B cell (primary cell): Measurements from ENCODE around the gene GPC3. TPM values are rescaled to one million over a fixed set of nuclear protein-coding genes. Genes with fewer than 3 reads are reported as not detected.

Experiments
- ATAC-seq: fragments of 200-7000 bp; cut with Tn5 transposase; one replicate; pipeline ENCODE4 v1.10.0; 2021; ENCODE audit warnings: low read depth, mild to moderate bottlenecking, moderate number of reproducible peaks, moderate library complexity
- CTCF ChIA-PET: fragments of 350-600 bp; sonication (Branson Sonifier 250); formaldehyde crosslinking; loops from one replicate; lab custom pipeline; 2021; ENCODE audit warnings: antibody characterized with exemption, inconsistent platforms; lab: Charles Lee
- POLR2A ChIA-PET: fragments of 350-600 bp; sonication (Branson Sonifier 250); formaldehyde crosslinking; loops from one replicate; lab custom pipeline; 2021; ENCODE audit warnings: antibody characterized with exemption; lab: Charles Lee
- DNase-seq: peaks from one replicate; pipeline ENCODE4 v3.0.0; 2013
- H2AFZ ChIP-seq: 2 replicates; pipeline ENCODE4 v1.6.1; 2012; ENCODE audit warnings: mild to moderate bottlenecking, low read depth, low read length; ENCODE audit not compliant: insufficient read depth, poor library complexity, severe bottlenecking
- H3K27ac ChIP-seq, 2 donors: 1 replicate in 1 of 2; 2 replicates in 1 of 2; pipeline ENCODE4 v1.5.1; 2012 to 2013; ENCODE audit warnings: low read length in 2 of 2, mild to moderate bottlenecking in 2 of 2, moderate library complexity in 1 of 2
- H3K27me3 ChIP-seq, 4 experiments: fragments of 200-600 bp in 1 of 4; sonication (generic) in 1 of 4; replicated peaks in 1 of 4; 1 replicate in 2 of 4; 2 replicates in 2 of 4; pipeline versions ENCODE4 v1.6.1 to v1.7.0; 2013 to 2016; ENCODE audit warnings: low read length in 3 of 4, mild to moderate bottlenecking in 2 of 4, mixed read lengths in 1 of 4, moderate library complexity in 1 of 4; ENCODE audit not compliant: insufficient read depth in 4 of 4, control insufficient read depth in 3 of 4; ENCODE audit errors: control extremely low read depth in 1 of 4
- H3K36me3 ChIP-seq, 2 experiments: replicated peaks in 1 of 2; 1 replicate in 1 of 2; 2 replicates in 1 of 2; pipeline versions ENCODE4 v1.6.1 to v1.7.1; 2013; ENCODE audit warnings: low read length in 1 of 2; ENCODE audit not compliant: insufficient read depth in 2 of 2, control insufficient read depth in 1 of 2; ENCODE audit errors: control extremely low read depth in 1 of 2, extremely low read depth in 1 of 2
- H3K4me1 ChIP-seq, 2 donors: fragments of 200-600 bp in 1 of 2; sonication (generic) in 1 of 2; 1 replicate in 1 of 2; 2 replicates in 1 of 2; pipeline versions ENCODE4 v1.5.1 to v1.6.1; 2013 to 2017; ENCODE audit warnings: low read length in 2 of 2; ENCODE audit not compliant: control insufficient read depth in 2 of 2, insufficient read depth in 2 of 2
- H3K4me2 ChIP-seq: replicated peaks from 2 replicates; pipeline ENCODE3; 2012; ENCODE audit warnings: mild to moderate bottlenecking, low read depth, low read length; ENCODE audit not compliant: poor library complexity, severe bottlenecking
- H3K4me3 ChIP-seq, 5 experiments: fragments of 200-600 bp in 1 of 5; sonication (generic) in 1 of 5; 1 replicate in 3 of 5; 2 replicates in 2 of 5; pipeline versions ENCODE4 v1.5.1 to v1.7.0; 2011 to 2016; ENCODE audit warnings: low read length in 4 of 5, mild to moderate bottlenecking in 4 of 5, low read depth in 2 of 5, control low read depth in 1 of 5, moderate library complexity in 1 of 5; ENCODE audit not compliant: insufficient read depth in 1 of 5; ENCODE audit errors: control extremely low read depth in 1 of 5, extremely low read depth in 1 of 5
- H3K79me2 ChIP-seq: fragments of 200-600 bp; sonication (generic); one replicate; pipeline ENCODE4 v1.6.0; 2016; ENCODE audit warnings: low read length; ENCODE audit not compliant: control insufficient read depth, insufficient read depth
- H3K9ac ChIP-seq: fragments of 200-600 bp; sonication (generic); 2 replicates; pipeline ENCODE4 v1.6.1; 2017; ENCODE audit warnings: mild to moderate bottlenecking, low read length, moderate library complexity
- H3K9me3 ChIP-seq, 3 donors: one replicate each; pipeline versions ENCODE4 v1.6.1 to v1.7.1; 2013; ENCODE audit warnings: low read length in 2 of 3; ENCODE audit not compliant: control insufficient read depth in 2 of 3, insufficient read depth in 1 of 3; ENCODE audit errors: control extremely low read depth in 1 of 3
- H4K20me1 ChIP-seq: 2 replicates; pipeline ENCODE4 v1.6.0; 2012; ENCODE audit warnings: mild to moderate bottlenecking, low read length; ENCODE audit not compliant: insufficient read depth, control insufficient read depth, poor library complexity, severe bottlenecking
- H3K27ac Mint-ChIP-seq: one replicate; pipeline ENCODE4 v1.8.0; 2021; ENCODE audit warnings: mixed read lengths
- H3K27me3 Mint-ChIP-seq: one replicate; pipeline ENCODE4 v1.8.0; 2021; ENCODE audit warnings: mixed read lengths
- H3K4me1 Mint-ChIP-seq: one replicate; pipeline ENCODE4 v1.8.0; 2021; ENCODE audit warnings: mixed read lengths
- H3K4me3 Mint-ChIP-seq: one replicate; pipeline ENCODE4 v1.8.0; 2021; ENCODE audit warnings: mixed read lengths
- H3K9me3 Mint-ChIP-seq: one replicate; pipeline ENCODE4 v1.8.0; 2022; ENCODE audit warnings: mixed read lengths; ENCODE audit not compliant: insufficient read depth
- CTCF ChIP-seq: fragments of 200-600 bp; IDR thresholded peaks from one replicate; pipeline ENCODE4 v1.8.0; 2022; ENCODE audit warnings: antibody characterized with exemption, mild to moderate bottlenecking
- EZH2 ChIP-seq: IDR thresholded peaks from 2 replicates; pipeline ENCODE4 v1.6.1; 2012; ENCODE audit warnings: borderline replicate concordance, low read depth, mild to moderate bottlenecking, moderate library complexity, low read length; ENCODE audit not compliant: insufficient read depth, poor library complexity, severe bottlenecking
- WGBS: methylation state at CpG from one replicate; pipeline ENCODE4 v1.1.5; 2013; ENCODE audit warnings: missing lambda C conversion rate; ENCODE audit not compliant: insufficient coverage; 5-methylcytosine and 5-hydroxymethylcytosine counted together
- intact Hi-C: fragments of 100-400 bp; cut with micrococcal nuclease; formaldehyde crosslinking; loops from one replicate; pipeline ENCODE4 v1.10.0; 2022
- polyA plus RNA-seq: library from polyadenylated mRNA; depleted of rRNA; stranded (reverse); fragments of >200 nt; gene quantifications from 2 replicates; pipeline ENCODE4 v1.2.3, GENCODE V29; 2012
- total RNA-seq, 2 donors: library from RNA; stranded (reverse); fragments of 120-200 nt in 1 of 2; gene quantifications; 1 replicate in 1 of 2; 2 replicates in 1 of 2; pipeline versions ENCODE4 v1.2.3 to v1.2.4, GENCODE V29; 2013 to 2022

The GPC3 gene
- total and polyA plus RNA-seq, 2 donors (not counting 1 experiment from before 2014, with no cell fraction given): not detected

DNA sequence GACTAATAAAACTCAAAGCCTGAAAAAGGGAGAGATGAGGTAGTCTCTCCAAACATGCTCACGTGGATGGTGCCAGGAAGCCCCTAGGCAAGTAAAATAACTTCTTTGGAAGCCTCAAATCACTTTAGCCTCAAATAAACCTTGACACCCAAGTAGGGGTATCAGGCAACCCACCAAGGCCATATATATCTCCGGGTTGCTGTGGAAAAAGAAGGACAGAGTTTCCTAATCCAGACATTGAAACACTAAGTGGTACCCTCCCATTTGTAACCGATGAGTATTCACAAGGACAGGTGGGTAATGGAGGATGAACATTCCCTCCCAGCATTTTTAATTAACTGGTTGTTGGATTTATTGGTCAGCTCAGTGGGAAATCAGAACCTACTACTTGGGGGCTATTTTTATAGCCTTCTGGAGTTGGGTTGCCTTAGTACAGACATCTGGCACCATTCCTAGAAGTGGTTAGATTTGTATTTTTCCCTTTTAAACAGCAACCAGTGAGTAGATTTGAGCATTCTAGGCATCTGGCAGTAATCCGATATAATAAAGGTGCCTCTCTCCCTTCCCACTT, 87.7 kb downstream of the GPC3 start:
- ChIA-PET POLR2A (no interaction called here), CTCF (no interaction called here)
- no peaks in the 10 kb centered on the region for H3K9me3 ChIP-seq
- TF ChIP-seq CTCF (no peak), EZH2 (no peak)
- no peaks in the 10 kb centered on the region for H3K4me1 ChIP-seq
- Mint-ChIP-seq H3K27me3 (no peaks in the 10 kb centered on the region), H3K4me3 (no peak overlapping the region), H3K27ac (no peak overlapping the region), H3K4me1 (no peaks in the 10 kb centered on the region), H3K9me3 (no peaks in the 10 kb centered on the region)
- no peaks in the 10 kb centered on the region for H4K20me1 ChIP-seq
- H3K79me2 ChIP-seq: no peaks in the 10 kb centered on the region
- no peak for DNase-seq
- H3K27me3 ChIP-seq: no peaks in the 10 kb centered on the region
- H3K27ac ChIP-seq: no peak overlapping the region
- no peak overlapping the region for H3K9ac ChIP-seq
- no peak overlapping the region for H3K4me3 ChIP-seq
- intact Hi-C loops: no loop called here
- no peak overlapping the region for H3K4me2 ChIP-seq
- H3K36me3 ChIP-seq: no peaks in the 10 kb centered on the region
- no peak overlapping the region for H2AFZ ChIP-seq
- ATAC-seq: no peak
- no CpG with 5 or more reads among the region's 4 CpGs for WGBS

DNA sequence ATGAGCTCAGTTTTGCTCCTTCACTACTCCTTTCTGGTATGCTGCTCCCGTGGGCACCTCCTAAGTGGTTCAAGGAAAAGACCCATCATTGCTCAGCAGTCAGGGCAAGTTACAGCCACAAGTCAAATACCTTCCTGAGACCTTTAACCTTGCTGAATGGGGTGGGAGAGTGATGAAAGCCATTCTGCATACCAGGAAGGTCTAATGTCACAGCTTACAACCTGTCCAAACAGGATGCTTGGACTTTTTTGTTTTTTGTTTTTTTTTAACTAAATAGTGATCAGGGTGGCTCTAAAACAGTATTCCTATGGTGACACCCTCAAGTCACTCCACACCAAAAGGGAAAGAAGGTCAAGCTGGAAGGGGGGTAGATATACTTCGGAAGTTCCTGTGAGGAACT, 93.1 kb downstream of the GPC3 start:
- H3K27me3 ChIP-seq: no peaks in the 10 kb centered on the region
- H4K20me1 ChIP-seq: no peaks in the 10 kb centered on the region
- no peak overlapping the region for H3K27ac ChIP-seq
- no peaks in the 10 kb centered on the region for H3K4me1 Mint-ChIP-seq
- TF ChIP-seq CTCF (no peak), EZH2 (no peak)
- ChIA-PET CTCF (interaction anchor here (1.2 kb wide), 1 partner anchor 52 kb away, joined by 3 read pairs; no protein-coding TSS in a partner anchor), POLR2A (no interaction called here)
- no peaks in the 10 kb centered on the region for H3K9me3 ChIP-seq
- H3K4me1 ChIP-seq: no peaks in the 10 kb centered on the region
- DNase-seq (no peak), ATAC-seq (no peak)
- intact Hi-C loops: no loop called here
- H2AFZ ChIP-seq: no peak overlapping the region
- no peaks in the 10 kb centered on the region for H3K9me3 Mint-ChIP-seq
- no peaks in the 10 kb centered on the region for H3K79me2 ChIP-seq
- H3K4me2 ChIP-seq: no peak overlapping the region
- H3K27ac Mint-ChIP-seq: no peak overlapping the region
- no peak overlapping the region for H3K4me3 ChIP-seq
- H3K4me3 Mint-ChIP-seq: no peak overlapping the region
- H3K36me3 ChIP-seq: no peaks in the 10 kb centered on the region
- WGBS: no CpG with 5 or more reads among the region's 2 CpGs
- H3K9ac ChIP-seq: no peak overlapping the region
- H3K27me3 Mint-ChIP-seq: no peaks in the 10 kb centered on the region
